Measurements from ENCODE around the gene TEX13A.
"Not testable (repeated sequence)": the region's sequence is repeated elsewhere in the genome, so short reads cannot be mapped to it uniquely, and the experiment has no call there.

TEX13A gene

GRCh38 chrX:105241056-105241455 lies 20.6 kb upstream of the TEX13A start:
- Histone ChIP-seq H3K9me3 (ENCODE audit: control insufficient read depth, low read length) (no peaks in the 10 kb centered on the region), H3K36me3 (ENCODE audit: control insufficient read depth in 1 of 2, insufficient read depth in 2 of 2, low read depth in 1 of 2, low read length in 2 of 2) (no peaks in the 10 kb centered on the region), H3K27ac (ENCODE audit: low read length, poor library complexity, severe bottlenecking) (no peak overlapping the region), H2AK5ac (ENCODE audit: low read length, severe bottlenecking) (no peak overlapping the region), H3K9ac (ENCODE audit: low read length) (no peak overlapping the region), H2BK120ac (ENCODE audit: low read depth, low read length) (no peak overlapping the region), H3K4ac (ENCODE audit: low read depth in 1 of 2, low read length in 2 of 2) (no peak overlapping the region), H3K18ac (ENCODE audit: low read depth in 1 of 2, low read length in 2 of 2) (no peak overlapping the region), H4K8ac (ENCODE audit: low read length) (no peak overlapping the region), H2AFZ (ENCODE audit: low read depth, low read length) (no peak overlapping the region), H3K4me2 (ENCODE audit: low read length, poor library complexity, severe bottlenecking) (no peak overlapping the region), H4K91ac (ENCODE audit: low read length) (no peak overlapping the region), H3K79me1 (replicated peaks; ENCODE audit: low read length, poor library complexity, severe bottlenecking) (no peaks in the 10 kb centered on the region), H2BK5ac (ENCODE audit: low read depth, low read length, poor library complexity, severe bottlenecking) (no peak overlapping the region), H3K23ac (ENCODE audit: low read length in 2 of 2) (no peak overlapping the region), H2BK12ac (ENCODE audit: low read length in 2 of 2) (no peak overlapping the region), H3K4me1 (ENCODE audit: control insufficient read depth, insufficient read depth, low read depth, low read length) (no peaks in the 10 kb centered on the region), H2BK15ac (ENCODE audit: low read depth, poor library complexity, severe bottlenecking) (no peak overlapping the region), H3K14ac (ENCODE audit: low read length in 2 of 2) (no peak overlapping the region), H3K4me3 (ENCODE audit: insufficient read depth in 1 of 2, low read depth in 1 of 2, low read length in 2 of 2) (no peak overlapping the region), H3K27me3 (ENCODE audit: control insufficient read depth in 1 of 2, insufficient read depth in 1 of 2, low read length in 2 of 2) (peaks cover 0 to 4% of the 10 kb centered on the region in 2 experiments)
- no CpG with 5 or more reads among the region's 2 CpGs for WGBS
- no peak for DNase-seq

GRCh38 chrX:105237407-105237806 lies 16.9 kb upstream of the TEX13A start:
- H3K9me3 ChIP-seq (ENCODE audit: control insufficient read depth, low read length); H3K23ac ChIP-seq (ENCODE audit: low read length in 2 of 2); H3K14ac ChIP-seq (ENCODE audit: low read length in 2 of 2); H3K4me3 ChIP-seq (ENCODE audit: insufficient read depth in 1 of 2, low read depth in 1 of 2, low read length in 2 of 2); DNase-seq; H2AK5ac ChIP-seq (ENCODE audit: low read length, severe bottlenecking); H3K4ac ChIP-seq (ENCODE audit: low read depth in 1 of 2, low read length in 2 of 2); H3K4me1 ChIP-seq (ENCODE audit: control insufficient read depth, insufficient read depth, low read depth, low read length); H2BK12ac ChIP-seq (ENCODE audit: low read length in 2 of 2); H2BK15ac ChIP-seq (ENCODE audit: low read depth, poor library complexity, severe bottlenecking); H4K91ac ChIP-seq (ENCODE audit: low read length); H3K27me3 ChIP-seq (ENCODE audit: control insufficient read depth in 1 of 2, insufficient read depth in 1 of 2, low read length in 2 of 2); H3K79me1 ChIP-seq (replicated peaks; ENCODE audit: low read length, poor library complexity, severe bottlenecking); H3K36me3 ChIP-seq (ENCODE audit: control insufficient read depth in 1 of 2, insufficient read depth in 2 of 2, low read depth in 1 of 2, low read length in 2 of 2); H4K8ac ChIP-seq (ENCODE audit: low read length); H3K4me2 ChIP-seq (ENCODE audit: low read length, poor library complexity, severe bottlenecking); H2BK5ac ChIP-seq (ENCODE audit: low read depth, low read length, poor library complexity, severe bottlenecking); H3K18ac ChIP-seq (ENCODE audit: low read depth in 1 of 2, low read length in 2 of 2); H3K9ac ChIP-seq (ENCODE audit: low read length); H2BK120ac ChIP-seq (ENCODE audit: low read depth, low read length); H3K27ac ChIP-seq (ENCODE audit: low read length, poor library complexity, severe bottlenecking); H2AFZ ChIP-seq (ENCODE audit: low read depth, low read length): not testable (repeated sequence)
- 76% methylated on average over 2 of the region's 3 CpGs for WGBS

GRCh38 chrX:105229146-105229545 lies 8.7 kb upstream of the TEX13A start:
- Histone ChIP-seq H2BK15ac (ENCODE audit: low read depth, poor library complexity, severe bottlenecking) (no peak overlapping the region), H3K18ac (ENCODE audit: low read depth in 1 of 2, low read length in 2 of 2) (no peak overlapping the region), H3K27me3 (ENCODE audit: control insufficient read depth in 1 of 2, insufficient read depth in 1 of 2, low read length in 2 of 2) (peaks cover 0 to 18% of the 10 kb centered on the region in 2 experiments), H4K8ac (ENCODE audit: low read length) (no peak overlapping the region), H4K91ac (ENCODE audit: low read length) (no peak overlapping the region), H3K9me3 (ENCODE audit: control insufficient read depth, low read length) (no peaks in the 10 kb centered on the region), H2BK5ac (ENCODE audit: low read depth, low read length, poor library complexity, severe bottlenecking) (no peak overlapping the region), H3K79me1 (replicated peaks; ENCODE audit: low read length, poor library complexity, severe bottlenecking) (no peaks in the 10 kb centered on the region), H2AK5ac (ENCODE audit: low read length, severe bottlenecking) (no peak overlapping the region), H2AFZ (ENCODE audit: low read depth, low read length) (no peak overlapping the region), H3K4me1 (ENCODE audit: control insufficient read depth, insufficient read depth, low read depth, low read length) (no peaks in the 10 kb centered on the region), H3K4ac (ENCODE audit: low read depth in 1 of 2, low read length in 2 of 2) (no peak overlapping the region), H2BK120ac (ENCODE audit: low read depth, low read length) (no peak overlapping the region), H3K14ac (ENCODE audit: low read length in 2 of 2) (no peak overlapping the region), H2BK12ac (ENCODE audit: low read length in 2 of 2) (no peak overlapping the region), H3K23ac (ENCODE audit: low read length in 2 of 2) (no peak overlapping the region), H3K9ac (ENCODE audit: low read length) (no peak overlapping the region), H3K27ac (ENCODE audit: low read length, poor library complexity, severe bottlenecking) (no peak overlapping the region), H3K4me3 (ENCODE audit: insufficient read depth in 1 of 2, low read depth in 1 of 2, low read length in 2 of 2) (no peak overlapping the region), H3K36me3 (ENCODE audit: control insufficient read depth in 1 of 2, insufficient read depth in 2 of 2, low read depth in 1 of 2, low read length in 2 of 2) (no peaks in the 10 kb centered on the region), H3K4me2 (ENCODE audit: low read length, poor library complexity, severe bottlenecking) (no peak overlapping the region)
- no peak for DNase-seq
- WGBS, result 100% methylated on average over 1 of the region's 3 CpGs

- Histone ChIP-seq H3K27me3 (ENCODE audit: control insufficient read depth in 1 of 2, insufficient read depth in 1 of 2, low read length in 2 of 2) (peaks cover 0 to 23% of the 10 kb centered on the region in 2 experiments), H2AK5ac (ENCODE audit: low read length, severe bottlenecking) (no peak overlapping the region), H2BK120ac (ENCODE audit: low read depth, low read length) (no peak overlapping the region), H3K36me3 (ENCODE audit: control insufficient read depth in 1 of 2, insufficient read depth in 2 of 2, low read depth in 1 of 2, low read length in 2 of 2) (no peaks in the 10 kb centered on the region), H3K9ac (ENCODE audit: low read length) (no peak overlapping the region), H3K79me1 (replicated peaks; ENCODE audit: low read length, poor library complexity, severe bottlenecking) (no peaks in the 10 kb centered on the region), H3K23ac (ENCODE audit: low read length in 2 of 2) (no peak overlapping the region), H3K27ac (ENCODE audit: low read length, poor library complexity, severe bottlenecking) (no peak overlapping the region), H4K8ac (ENCODE audit: low read length) (no peak overlapping the region), H2BK5ac (ENCODE audit: low read depth, low read length, poor library complexity, severe bottlenecking) (no peak overlapping the region), H2BK12ac (ENCODE audit: low read length in 2 of 2) (no peak overlapping the region), H4K91ac (ENCODE audit: low read length) (no peak overlapping the region), H3K18ac (ENCODE audit: low read depth in 1 of 2, low read length in 2 of 2) (no peak overlapping the region), H2BK15ac (ENCODE audit: low read depth, poor library complexity, severe bottlenecking) (no peak overlapping the region), H3K4me1 (ENCODE audit: control insufficient read depth, insufficient read depth, low read depth, low read length) (no peaks in the 10 kb centered on the region), H3K4ac (ENCODE audit: low read depth in 1 of 2, low read length in 2 of 2) (no peak overlapping the region), H3K14ac (ENCODE audit: low read length in 2 of 2) (no peak overlapping the region), H3K4me2 (ENCODE audit: low read length, poor library complexity, severe bottlenecking) (no peak overlapping the region), H2AFZ (ENCODE audit: low read depth, low read length) (no peak overlapping the region), H3K9me3 (ENCODE audit: control insufficient read depth, low read length) (no peaks in the 10 kb centered on the region), H3K4me3 (ENCODE audit: insufficient read depth in 1 of 2, low read depth in 1 of 2, low read length in 2 of 2) (no peak overlapping the region)
- DNase-seq, result no peak
- 50% methylated on average over 1 of the region's 2 CpGs for WGBS
Measured at GRCh38 chrX:105228602-105229001, 8.1 kb upstream of the TEX13A start.

Data from mesenchymal stem cell (in vitro differentiated cells and primary cell).